ENCODE results near the gene UBE4A. TPM values are rescaled to one million over a fixed set of nuclear protein-coding genes. Genes with fewer than 3 reads are reported as not detected.

Gene UBE4A
- total and polyA plus RNA-seq, 9 of the 15 experiments (the other 6 are each of a cell fraction or from before 2014, with no cell fraction given), result 13.5 to 45.2 (median 26.8) TPM

GRCh38 chr11:118415739-118416068 is 56.3 kb downstream of the UBE4A start (continued):
- TF ChIP-seq CGGBP1 (CRISPR knock-in tag; IDR thresholded peaks at IDR 0.05), result no peak
- TF ChIP-seq MBD1 (CRISPR knock-in tag; IDR thresholded peaks at IDR 0.05), result no peak
- no peak for TF ChIP-seq NKRF (IDR thresholded peaks at IDR 0.05; ENCODE audit: borderline replicate concordance)
- no peak for TF ChIP-seq YY1 (IDR thresholded peaks at IDR 0.05; ENCODE audit: borderline replicate concordance in 1 of 3, control insufficient read depth in 1 of 3, extremely low read depth in 1 of 3, insufficient read depth in 3 of 3, insufficient read length in 1 of 3, insufficient replicate concordance in 2 of 3, low read depth in 1 of 3, low read length in 2 of 3)
- TF ChIP-seq GABPB2 (CRISPR knock-in tag; conservative IDR thresholded peaks at IDR 0.05), result no peak
- no peak for TF ChIP-seq ESRRB (CRISPR knock-in tag; IDR thresholded peaks at IDR 0.05; ENCODE audit: borderline replicate concordance)
- no peak for TF ChIP-seq KLF13 (tag; IDR thresholded peaks at IDR 0.05; ENCODE audit: borderline replicate concordance, low read depth)
- TF ChIP-seq IRF2 (CRISPR knock-in tag; IDR thresholded peaks at IDR 0.05), result no peak
- no peak for TF ChIP-seq TGIF2 (CRISPR knock-in tag; IDR thresholded peaks at IDR 0.05)
- peak; percentile 56 for TF ChIP-seq GABPA (tag; conservative IDR thresholded peaks at IDR 0.05; ENCODE audit: low read depth)
- TF ChIP-seq HDGF (IDR thresholded peaks at IDR 0.05), result no peak
- peak; percentile 66; the same call in 1 of the 2 replicates for TF ChIP-seq FOXP1 (CRISPR knock-in tag; IDR thresholded peaks at IDR 0.05)
- TF ChIP-seq NR1H2 (CRISPR knock-in tag; IDR thresholded peaks at IDR 0.05), result no peak
- TF ChIP-seq TAF9B (IDR thresholded peaks at IDR 0.05; ENCODE audit: partially characterized antibody), result peak; percentile 68
- TF ChIP-seq MLX (CRISPR knock-in tag; conservative IDR thresholded peaks at IDR 0.05), result no peak
- TF ChIP-seq MXI1 (IDR thresholded peaks at IDR 0.05; ENCODE audit: low read depth, low read length), result no peak
- TF ChIP-seq EP400 (IDR thresholded peaks at IDR 0.05), result peak; percentile 68; the same call in 1 of the 2 replicates
- no peak for TF ChIP-seq RFX1 (IDR thresholded peaks at IDR 0.05)
- no peak for TF ChIP-seq ZBTB8A (IDR thresholded peaks at IDR 0.05; ENCODE audit: partially characterized antibody)
- TF ChIP-seq GTF2A2 (tag; IDR thresholded peaks at IDR 0.05), result no peak
- no peak for TF ChIP-seq ZNF830 (CRISPR knock-in tag; IDR thresholded peaks at IDR 0.05)
- no peak for TF ChIP-seq U2AF2 (optimal IDR thresholded peaks at IDR 0.05; ENCODE audit: low read depth, low read length)
- no peak for TF ChIP-seq RHOXF2B (CRISPR knock-in tag; conservative IDR thresholded peaks at IDR 0.05)
- no peak for TF ChIP-seq YBX1 (IDR thresholded peaks at IDR 0.05)

Measured in K562 (cell line).